DOHH2 (cell line): Measurements from ENCODE around the gene CYB5A.

Experiments
- H3F3A ChIP-seq: fragments of 200-600 bp; sonication (generic), shearing (Covaris generic); 2 replicates; pipeline ENCODE4 v1.6.0; 2016; ENCODE audit warnings: antibody characterized with exemption, mild to moderate bottlenecking; ENCODE audit not compliant: control insufficient read depth, insufficient read depth
- H3K27ac ChIP-seq: fragments of 200-600 bp; sonication (generic); 2 replicates; pipeline ENCODE4 v1.5.1; 2014; ENCODE audit warnings: low read depth, mild to moderate bottlenecking, low read length, moderate library complexity
- H3K27me3 ChIP-seq: fragments of 200-600 bp; sonication (generic); 2 replicates; pipeline ENCODE4 v1.6.1; 2014; ENCODE audit warnings: mild to moderate bottlenecking, low read length, mixed read lengths; ENCODE audit not compliant: control insufficient read depth
- H3K36me3 ChIP-seq: fragments of 200-600 bp; sonication (generic); 2 replicates; pipeline ENCODE4 v1.6.1; 2014; ENCODE audit warnings: mild to moderate bottlenecking, low read length, moderate library complexity, mixed read lengths; ENCODE audit not compliant: control insufficient read depth
- H3K4me1 ChIP-seq: fragments of 200-600 bp; sonication (generic); 2 replicates; pipeline ENCODE4 v1.6.1; 2014; ENCODE audit warnings: mild to moderate bottlenecking, low read length, mixed read lengths; ENCODE audit not compliant: control insufficient read depth
- H3K4me2 ChIP-seq: fragments of 200-600 bp; sonication (generic); 2 replicates; pipeline ENCODE4 v1.6.0; 2014; ENCODE audit warnings: mild to moderate bottlenecking, low read length, moderate library complexity
- H3K4me3 ChIP-seq: fragments of 200-600 bp; sonication (generic); 2 replicates; pipeline ENCODE4 v1.5.1; 2014; ENCODE audit warnings: mild to moderate bottlenecking, low read length, mixed read lengths
- H3K79me2 ChIP-seq: fragments of 200-600 bp; sonication (generic); 2 replicates; pipeline ENCODE4 v1.6.1; 2014; ENCODE audit warnings: mild to moderate bottlenecking, low read length, mixed read lengths; ENCODE audit not compliant: control insufficient read depth
- H3K9me2 ChIP-seq: fragments of 200-600 bp; sonication (generic); replicated peaks from 2 replicates; pipeline ENCODE4 v1.6.1; 2014; ENCODE audit warnings: mild to moderate bottlenecking, low read length, mixed read lengths; ENCODE audit not compliant: control insufficient read depth
- H3K9me3 ChIP-seq: fragments of 200-600 bp; sonication (generic); 2 replicates; pipeline ENCODE4 v1.6.1; 2014; ENCODE audit warnings: antibody characterized with exemption, low read length, mixed read lengths; ENCODE audit not compliant: control insufficient read depth, insufficient read depth
- H4K20me1 ChIP-seq: fragments of 200-600 bp; sonication (generic); 2 replicates; pipeline ENCODE4 v1.6.0; 2014; ENCODE audit warnings: low read depth, mild to moderate bottlenecking, antibody characterized with exemption, low read length, moderate library complexity; ENCODE audit not compliant: control insufficient read depth, insufficient read depth
- EZH2phosphoT487 ChIP-seq: fragments of 200-600 bp; sonication (generic); IDR thresholded peaks from 2 replicates; pipeline ENCODE4 v1.6.1; 2017; ENCODE audit warnings: borderline replicate concordance, mild to moderate bottlenecking, antibody characterized with exemption, low read length, moderate library complexity, mixed read lengths
- TF ChIP-seq, protein P1 (sequence below): fragments of 200-600 bp; sonication (generic); IDR thresholded peaks from one replicate; pipeline ENCODE4 v1.5.1; 2014; ENCODE audit warnings: antibody characterized with exemption, mild to moderate bottlenecking, low read depth, low read length; ENCODE audit not compliant: poor library complexity, severe bottlenecking

Gene CYB5A

DNA sequence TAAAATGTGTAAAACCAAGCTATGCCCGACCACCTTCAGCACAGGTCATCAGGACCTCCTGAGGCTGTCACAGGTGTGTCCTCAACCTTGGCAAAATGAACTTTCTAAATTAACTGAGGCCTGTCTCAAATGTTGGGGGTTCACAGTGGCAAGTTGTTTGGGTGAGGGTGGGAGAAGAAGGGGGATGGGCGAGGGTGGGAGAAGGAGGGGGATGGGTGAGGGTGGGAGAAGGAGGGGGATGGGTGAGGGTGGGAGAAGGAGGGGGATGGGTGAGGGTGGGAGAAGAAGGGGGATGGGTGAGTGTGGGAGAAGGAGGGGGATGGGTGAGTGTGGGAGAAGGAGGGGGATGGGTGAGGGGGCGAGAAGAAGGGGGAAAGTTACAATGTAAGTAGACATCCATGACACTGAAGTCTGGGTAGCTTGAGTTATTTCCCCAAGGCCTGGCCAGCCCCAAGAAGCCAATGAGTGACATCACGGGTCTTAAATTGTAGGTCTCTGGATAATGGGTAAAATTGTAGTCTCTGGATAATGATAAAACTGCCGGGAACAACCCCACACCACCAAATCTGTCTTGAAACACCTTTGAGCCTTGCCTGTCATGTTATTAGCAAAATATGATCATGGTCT lies 87.1 kb downstream of the CYB5A start:
- no peak overlapping the region for H3K4me3 ChIP-seq
- no peak for TF ChIP-seq EZH2phosphoT487
- TF ChIP-seq, protein P1, sequence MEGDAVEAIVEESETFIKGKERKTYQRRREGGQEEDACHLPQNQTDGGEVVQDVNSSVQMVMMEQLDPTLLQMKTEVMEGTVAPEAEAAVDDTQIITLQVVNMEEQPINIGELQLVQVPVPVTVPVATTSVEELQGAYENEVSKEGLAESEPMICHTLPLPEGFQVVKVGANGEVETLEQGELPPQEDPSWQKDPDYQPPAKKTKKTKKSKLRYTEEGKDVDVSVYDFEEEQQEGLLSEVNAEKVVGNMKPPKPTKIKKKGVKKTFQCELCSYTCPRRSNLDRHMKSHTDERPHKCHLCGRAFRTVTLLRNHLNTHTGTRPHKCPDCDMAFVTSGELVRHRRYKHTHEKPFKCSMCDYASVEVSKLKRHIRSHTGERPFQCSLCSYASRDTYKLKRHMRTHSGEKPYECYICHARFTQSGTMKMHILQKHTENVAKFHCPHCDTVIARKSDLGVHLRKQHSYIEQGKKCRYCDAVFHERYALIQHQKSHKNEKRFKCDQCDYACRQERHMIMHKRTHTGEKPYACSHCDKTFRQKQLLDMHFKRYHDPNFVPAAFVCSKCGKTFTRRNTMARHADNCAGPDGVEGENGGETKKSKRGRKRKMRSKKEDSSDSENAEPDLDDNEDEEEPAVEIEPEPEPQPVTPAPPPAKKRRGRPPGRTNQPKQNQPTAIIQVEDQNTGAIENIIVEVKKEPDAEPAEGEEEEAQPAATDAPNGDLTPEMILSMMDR: no peak
- H3K27ac ChIP-seq: no peak overlapping the region
- H3K79me2 ChIP-seq: no peaks in the 10 kb centered on the region
- no peaks in the 10 kb centered on the region for H4K20me1 ChIP-seq
- no peaks in the 10 kb centered on the region for H3F3A ChIP-seq
- no peaks in the 10 kb centered on the region for H3K27me3 ChIP-seq
- H3K9me3 ChIP-seq: no peaks in the 10 kb centered on the region
- H3K9me2 ChIP-seq: no peaks in the 10 kb centered on the region
- H3K36me3 ChIP-seq: no peaks in the 10 kb centered on the region
- no peaks in the 10 kb centered on the region for H3K4me1 ChIP-seq
- H3K4me2 ChIP-seq: no peak overlapping the region

DNA sequence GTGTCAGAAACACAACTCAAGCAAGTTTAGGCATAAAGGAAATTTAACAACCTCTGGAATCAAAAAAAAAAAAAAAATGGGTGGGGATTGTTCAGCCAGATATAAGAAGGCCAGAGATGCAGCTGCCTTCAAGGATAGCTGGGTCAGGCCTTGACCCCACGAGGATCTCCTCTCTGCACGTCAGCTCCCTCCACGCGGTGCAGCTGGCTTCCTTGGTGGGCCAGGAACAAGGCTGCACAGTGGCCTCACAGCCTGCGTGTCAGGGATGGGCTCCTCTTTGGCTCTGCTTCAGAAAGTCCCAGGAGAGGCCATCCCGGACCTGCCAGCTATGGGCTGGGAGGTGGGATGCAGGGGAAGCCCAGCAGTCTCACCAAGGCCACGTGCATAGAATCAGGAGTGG lies 88.0 kb downstream of the CYB5A start:
- H4K20me1 ChIP-seq: no peaks in the 10 kb centered on the region
- H3K36me3 ChIP-seq: no peaks in the 10 kb centered on the region
- no peaks in the 10 kb centered on the region for H3K27me3 ChIP-seq
- H3F3A ChIP-seq: no peaks in the 10 kb centered on the region
- no peak overlapping the region for H3K4me3 ChIP-seq
- peaks cover under 1% of the 10 kb centered on the region; the same call in 1 of the 2 replicates for H3K4me1 ChIP-seq
- no peak overlapping the region for H3K4me2 ChIP-seq
- H3K27ac ChIP-seq: no peak overlapping the region
- H3K9me2 ChIP-seq: no peaks in the 10 kb centered on the region
- no peaks in the 10 kb centered on the region for H3K79me2 ChIP-seq
- no peaks in the 10 kb centered on the region for H3K9me3 ChIP-seq
- no peak for TF ChIP-seq EZH2phosphoT487
- TF ChIP-seq, protein P1: no peak
